OCI-LY3 (cell line): ENCODE data around the gene CBLL1.

ENCODE experiments used
- H2AFZ ChIP-seq: fragments of 200-600, 300-600 bp; shearing (Covaris generic); 2 replicates; pipeline ENCODE4 v1.6.0; 2014; ENCODE audit warnings: antibody characterized with exemption, low read depth, low read length
- H3K27ac ChIP-seq: fragments of 200-600, 300-600 bp; sonication (generic); 2 replicates; pipeline ENCODE4 v1.5.1; 2014; ENCODE audit warnings: mild to moderate bottlenecking, low read length, moderate library complexity, mixed read lengths
- H3K27me3 ChIP-seq: fragments of 200-600, 300-600 bp; sonication (generic); 2 replicates; pipeline ENCODE4 v1.6.1; 2014; ENCODE audit warnings: low read depth, low read length, mixed read lengths
- H3K36me3 ChIP-seq: fragments of 200-600, 300-600 bp; sonication (generic); replicated peaks from 2 replicates; pipeline ENCODE3; 2014; ENCODE audit warnings: low read depth, low read length, mixed read lengths
- H3K4me1 ChIP-seq: fragments of 300-600, 200-600 bp; sonication (generic); 2 replicates; pipeline ENCODE4 v1.6.1; 2014; ENCODE audit warnings: low read length, mixed read lengths
- H3K4me2 ChIP-seq: fragments of 200-600, 300-600 bp; sonication (generic); 2 replicates; pipeline ENCODE4 v1.6.1; 2014; ENCODE audit warnings: low read length, mixed read lengths
- H3K4me3 ChIP-seq: fragments of 300-600, 200-600 bp; sonication (generic); 2 replicates; pipeline ENCODE4 v1.5.1; 2014; ENCODE audit warnings: antibody characterized with exemption, mild to moderate bottlenecking, low read length, moderate library complexity
- H3K79me2 ChIP-seq: fragments of 300-600, 200-600 bp; shearing (Covaris generic); 2 replicates; pipeline ENCODE4 v1.6.1; 2014; ENCODE audit warnings: mild to moderate bottlenecking, low read length, mixed read lengths
- H3K9ac ChIP-seq: fragments of 300-600, 200-600 bp; shearing (Covaris generic); 2 replicates; pipeline ENCODE4 v1.6.0; 2014; ENCODE audit warnings: mild to moderate bottlenecking, low read length, moderate library complexity
- H3K9me3 ChIP-seq: fragments of 200-600, 300-600 bp; shearing (Covaris generic); 2 replicates; pipeline ENCODE4 v1.6.1; 2014; ENCODE audit warnings: low read length, mixed read lengths; ENCODE audit not compliant: insufficient read depth
- H4K20me1 ChIP-seq: fragments of 200-600, 300-600 bp; sonication (generic); 2 replicates; pipeline ENCODE4 v1.6.1; 2016; ENCODE audit warnings: low read length, mixed read lengths; ENCODE audit not compliant: insufficient read depth
- EZH2phosphoT487 ChIP-seq: fragments of 200-600 bp; shearing (Covaris generic); IDR thresholded peaks from 2 replicates; pipeline ENCODE4 v1.6.1; 2018; ENCODE audit warnings: antibody characterized with exemption, mixed run types, low read depth
- TF ChIP-seq, protein P1 (sequence below): fragments of 200-600, 300-600 bp; sonication (generic); IDR thresholded peaks from 2 replicates; pipeline ENCODE4 v1.5.1; 2014; ENCODE audit warnings: antibody characterized with exemption, low read length, low read depth

Gene CBLL1

DNA sequence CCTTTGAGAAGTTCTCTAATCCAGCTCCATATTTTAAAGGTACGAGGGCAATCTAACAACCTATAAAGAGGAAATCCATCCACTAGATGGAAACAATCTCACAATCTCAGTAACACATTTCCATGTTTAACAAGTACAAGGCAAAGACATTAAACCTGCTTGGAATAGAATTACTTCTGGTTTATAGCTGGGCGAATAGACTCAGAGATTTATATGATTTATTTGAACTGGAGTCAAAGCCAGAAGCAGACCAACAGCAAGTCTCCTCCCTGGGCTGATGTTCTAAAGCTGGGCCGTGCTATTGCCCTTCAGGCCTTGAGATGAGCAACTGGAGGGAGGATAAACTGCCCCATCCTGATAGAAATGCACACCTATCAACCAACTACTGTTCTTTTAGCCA lies 33.8 kb downstream of the CBLL1 start:
- no peaks in the 10 kb centered on the region for H4K20me1 ChIP-seq
- no peak overlapping the region for H3K9ac ChIP-seq
- H3K27me3 ChIP-seq: no peaks in the 10 kb centered on the region
- TF ChIP-seq EZH2phosphoT487: no peak
- TF ChIP-seq, protein P1, sequence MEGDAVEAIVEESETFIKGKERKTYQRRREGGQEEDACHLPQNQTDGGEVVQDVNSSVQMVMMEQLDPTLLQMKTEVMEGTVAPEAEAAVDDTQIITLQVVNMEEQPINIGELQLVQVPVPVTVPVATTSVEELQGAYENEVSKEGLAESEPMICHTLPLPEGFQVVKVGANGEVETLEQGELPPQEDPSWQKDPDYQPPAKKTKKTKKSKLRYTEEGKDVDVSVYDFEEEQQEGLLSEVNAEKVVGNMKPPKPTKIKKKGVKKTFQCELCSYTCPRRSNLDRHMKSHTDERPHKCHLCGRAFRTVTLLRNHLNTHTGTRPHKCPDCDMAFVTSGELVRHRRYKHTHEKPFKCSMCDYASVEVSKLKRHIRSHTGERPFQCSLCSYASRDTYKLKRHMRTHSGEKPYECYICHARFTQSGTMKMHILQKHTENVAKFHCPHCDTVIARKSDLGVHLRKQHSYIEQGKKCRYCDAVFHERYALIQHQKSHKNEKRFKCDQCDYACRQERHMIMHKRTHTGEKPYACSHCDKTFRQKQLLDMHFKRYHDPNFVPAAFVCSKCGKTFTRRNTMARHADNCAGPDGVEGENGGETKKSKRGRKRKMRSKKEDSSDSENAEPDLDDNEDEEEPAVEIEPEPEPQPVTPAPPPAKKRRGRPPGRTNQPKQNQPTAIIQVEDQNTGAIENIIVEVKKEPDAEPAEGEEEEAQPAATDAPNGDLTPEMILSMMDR: no peak
- no peaks in the 10 kb centered on the region for H3K4me1 ChIP-seq
- no peaks in the 10 kb centered on the region for H3K9me3 ChIP-seq
- no peak overlapping the region for H2AFZ ChIP-seq
- no peak overlapping the region for H3K27ac ChIP-seq
- no peaks in the 10 kb centered on the region for H3K79me2 ChIP-seq
- H3K4me2 ChIP-seq: no peak overlapping the region
- H3K36me3 ChIP-seq: no peaks in the 10 kb centered on the region
- no peak overlapping the region for H3K4me3 ChIP-seq

DNA sequence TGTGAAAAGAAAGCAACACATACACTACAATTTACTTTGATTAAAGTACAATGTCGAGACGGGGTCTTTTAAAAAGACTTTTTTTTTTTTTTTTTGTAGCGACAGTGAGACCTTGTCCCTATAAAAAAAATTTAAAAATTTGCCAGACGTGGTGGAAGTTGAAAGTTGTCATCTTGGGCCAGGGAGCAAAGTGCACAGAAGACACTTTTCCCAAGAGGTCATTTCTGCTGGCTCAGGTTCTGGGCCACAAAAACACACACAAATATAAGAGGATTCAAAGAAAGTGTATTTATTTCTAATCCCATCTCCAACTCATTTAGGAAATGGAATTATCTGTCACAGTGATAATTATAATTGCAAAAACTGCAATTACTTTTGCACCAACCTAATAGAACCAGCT lies 34.3 kb downstream of the CBLL1 start:
- no peak overlapping the region for H3K4me2 ChIP-seq

DNA sequence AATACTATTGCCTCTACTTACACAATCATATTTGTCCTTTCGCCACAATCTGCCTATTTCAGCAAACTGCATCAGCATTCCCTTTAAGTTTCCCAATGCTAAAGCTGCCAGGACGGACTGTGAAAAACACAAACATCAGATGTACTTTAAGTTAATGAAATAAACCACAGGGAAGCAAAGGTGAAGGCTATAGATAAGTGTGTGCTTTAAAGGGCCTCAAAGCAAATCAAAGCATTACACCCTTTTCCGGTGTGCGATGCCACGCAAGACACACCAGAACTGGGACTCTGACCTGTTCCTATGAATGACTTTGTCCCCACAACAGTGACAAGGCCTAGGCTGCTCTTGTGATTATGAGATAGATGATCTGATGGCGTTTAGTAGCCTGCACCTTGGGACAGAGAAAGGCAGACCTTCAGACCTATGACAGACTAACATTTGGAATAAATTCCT lies 35.7 kb downstream of the CBLL1 start:
- Histone ChIP-seq H3K79me2 (no peaks in the 10 kb centered on the region), H2AFZ (no peak overlapping the region), H3K27me3 (no peaks in the 10 kb centered on the region), H3K4me2 (no peak overlapping the region), H3K9me3 (no peaks in the 10 kb centered on the region), H3K27ac (no peak overlapping the region), H3K4me1 (no peaks in the 10 kb centered on the region), H3K9ac (no peak overlapping the region), H4K20me1 (no peaks in the 10 kb centered on the region), H3K36me3 (no peaks in the 10 kb centered on the region), H3K4me3 (no peak overlapping the region)
- no peak for TF ChIP-seq EZH2phosphoT487
- TF ChIP-seq, protein P1: no peak

More for the DNA sequence above, 34.3 kb downstream of the CBLL1 start:
- no peak overlapping the region for H3K27ac ChIP-seq
- no peak for TF ChIP-seq EZH2phosphoT487
- TF ChIP-seq, protein P1: no peak
- H3K4me3 ChIP-seq: no peak overlapping the region
- no peak overlapping the region for H2AFZ ChIP-seq
- no peaks in the 10 kb centered on the region for H3K4me1 ChIP-seq
- no peaks in the 10 kb centered on the region for H4K20me1 ChIP-seq
- no peaks in the 10 kb centered on the region for H3K36me3 ChIP-seq
- no peaks in the 10 kb centered on the region for H3K79me2 ChIP-seq
- no peaks in the 10 kb centered on the region for H3K9me3 ChIP-seq
- H3K9ac ChIP-seq: no peak overlapping the region
- no peaks in the 10 kb centered on the region for H3K27me3 ChIP-seq

DNA sequence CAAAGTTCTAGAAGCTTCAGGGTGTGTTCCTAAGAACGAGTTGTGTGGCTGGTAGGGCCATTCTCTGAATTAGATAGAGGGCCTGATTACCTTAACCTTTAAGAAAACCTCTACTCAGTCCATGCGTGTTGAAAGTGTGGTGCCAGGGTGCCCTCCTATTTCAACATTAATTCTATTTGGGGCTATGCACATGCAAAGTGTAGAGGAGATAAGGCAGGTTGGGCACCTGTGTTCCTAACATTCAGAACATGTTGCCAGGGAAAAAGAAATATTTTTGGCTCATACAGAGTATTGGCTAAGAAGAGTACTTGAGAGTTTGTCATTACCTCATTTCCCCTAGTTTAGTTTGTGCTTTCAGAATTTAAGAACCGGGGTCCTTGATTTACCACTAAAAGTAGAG lies 38.4 kb downstream of the CBLL1 start:
- Histone ChIP-seq H3K9me3 (no peaks in the 10 kb centered on the region), H4K20me1 (no peaks in the 10 kb centered on the region), H3K4me2 (no peak overlapping the region), H3K4me3 (no peak overlapping the region), H3K27me3 (peaks cover 4% of the 10 kb centered on the region; the same call in 1 of the 2 replicates), H3K4me1 (peaks cover 3% of the 10 kb centered on the region; the same call in 1 of the 2 replicates), H3K27ac (no peak overlapping the region), H3K36me3 (no peaks in the 10 kb centered on the region), H2AFZ (no peak overlapping the region), H3K9ac (no peak overlapping the region), H3K79me2 (no peaks in the 10 kb centered on the region)
- no peak for TF ChIP-seq EZH2phosphoT487
- TF ChIP-seq, protein P1: no peak
